ENCODE results near the gene PWWP2A. TPM values are rescaled to one million over a fixed set of nuclear protein-coding genes. Genes with fewer than 3 reads are reported as not detected.

The PWWP2A gene
- total and polyA plus RNA-seq, 2 of the 8 experiments (the other 6 are each of a cell fraction or from before 2014, with no cell fraction given): 18.5 to 63.0 TPM

DNA sequence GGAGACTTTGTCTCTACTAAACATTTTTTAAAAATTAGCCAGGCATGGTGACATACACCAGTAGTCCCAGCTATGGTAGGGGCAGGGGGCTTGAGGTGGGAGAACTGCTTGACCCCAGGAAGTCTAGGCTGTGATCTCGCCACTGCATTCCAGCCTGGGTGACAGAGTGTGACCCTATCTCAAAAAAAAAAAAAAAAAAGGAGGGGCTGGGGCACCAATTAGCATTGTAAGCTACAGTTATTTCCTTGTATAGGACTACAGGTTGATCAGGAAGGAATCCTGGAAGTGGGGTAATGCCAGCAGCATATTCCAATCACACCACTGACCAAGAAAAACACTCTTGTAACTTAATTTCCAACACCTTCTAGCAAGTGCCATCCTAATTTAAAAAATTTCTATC is 32.1 kb downstream of the PWWP2A start (continued):
- TF ChIP-seq, protein P1, sequence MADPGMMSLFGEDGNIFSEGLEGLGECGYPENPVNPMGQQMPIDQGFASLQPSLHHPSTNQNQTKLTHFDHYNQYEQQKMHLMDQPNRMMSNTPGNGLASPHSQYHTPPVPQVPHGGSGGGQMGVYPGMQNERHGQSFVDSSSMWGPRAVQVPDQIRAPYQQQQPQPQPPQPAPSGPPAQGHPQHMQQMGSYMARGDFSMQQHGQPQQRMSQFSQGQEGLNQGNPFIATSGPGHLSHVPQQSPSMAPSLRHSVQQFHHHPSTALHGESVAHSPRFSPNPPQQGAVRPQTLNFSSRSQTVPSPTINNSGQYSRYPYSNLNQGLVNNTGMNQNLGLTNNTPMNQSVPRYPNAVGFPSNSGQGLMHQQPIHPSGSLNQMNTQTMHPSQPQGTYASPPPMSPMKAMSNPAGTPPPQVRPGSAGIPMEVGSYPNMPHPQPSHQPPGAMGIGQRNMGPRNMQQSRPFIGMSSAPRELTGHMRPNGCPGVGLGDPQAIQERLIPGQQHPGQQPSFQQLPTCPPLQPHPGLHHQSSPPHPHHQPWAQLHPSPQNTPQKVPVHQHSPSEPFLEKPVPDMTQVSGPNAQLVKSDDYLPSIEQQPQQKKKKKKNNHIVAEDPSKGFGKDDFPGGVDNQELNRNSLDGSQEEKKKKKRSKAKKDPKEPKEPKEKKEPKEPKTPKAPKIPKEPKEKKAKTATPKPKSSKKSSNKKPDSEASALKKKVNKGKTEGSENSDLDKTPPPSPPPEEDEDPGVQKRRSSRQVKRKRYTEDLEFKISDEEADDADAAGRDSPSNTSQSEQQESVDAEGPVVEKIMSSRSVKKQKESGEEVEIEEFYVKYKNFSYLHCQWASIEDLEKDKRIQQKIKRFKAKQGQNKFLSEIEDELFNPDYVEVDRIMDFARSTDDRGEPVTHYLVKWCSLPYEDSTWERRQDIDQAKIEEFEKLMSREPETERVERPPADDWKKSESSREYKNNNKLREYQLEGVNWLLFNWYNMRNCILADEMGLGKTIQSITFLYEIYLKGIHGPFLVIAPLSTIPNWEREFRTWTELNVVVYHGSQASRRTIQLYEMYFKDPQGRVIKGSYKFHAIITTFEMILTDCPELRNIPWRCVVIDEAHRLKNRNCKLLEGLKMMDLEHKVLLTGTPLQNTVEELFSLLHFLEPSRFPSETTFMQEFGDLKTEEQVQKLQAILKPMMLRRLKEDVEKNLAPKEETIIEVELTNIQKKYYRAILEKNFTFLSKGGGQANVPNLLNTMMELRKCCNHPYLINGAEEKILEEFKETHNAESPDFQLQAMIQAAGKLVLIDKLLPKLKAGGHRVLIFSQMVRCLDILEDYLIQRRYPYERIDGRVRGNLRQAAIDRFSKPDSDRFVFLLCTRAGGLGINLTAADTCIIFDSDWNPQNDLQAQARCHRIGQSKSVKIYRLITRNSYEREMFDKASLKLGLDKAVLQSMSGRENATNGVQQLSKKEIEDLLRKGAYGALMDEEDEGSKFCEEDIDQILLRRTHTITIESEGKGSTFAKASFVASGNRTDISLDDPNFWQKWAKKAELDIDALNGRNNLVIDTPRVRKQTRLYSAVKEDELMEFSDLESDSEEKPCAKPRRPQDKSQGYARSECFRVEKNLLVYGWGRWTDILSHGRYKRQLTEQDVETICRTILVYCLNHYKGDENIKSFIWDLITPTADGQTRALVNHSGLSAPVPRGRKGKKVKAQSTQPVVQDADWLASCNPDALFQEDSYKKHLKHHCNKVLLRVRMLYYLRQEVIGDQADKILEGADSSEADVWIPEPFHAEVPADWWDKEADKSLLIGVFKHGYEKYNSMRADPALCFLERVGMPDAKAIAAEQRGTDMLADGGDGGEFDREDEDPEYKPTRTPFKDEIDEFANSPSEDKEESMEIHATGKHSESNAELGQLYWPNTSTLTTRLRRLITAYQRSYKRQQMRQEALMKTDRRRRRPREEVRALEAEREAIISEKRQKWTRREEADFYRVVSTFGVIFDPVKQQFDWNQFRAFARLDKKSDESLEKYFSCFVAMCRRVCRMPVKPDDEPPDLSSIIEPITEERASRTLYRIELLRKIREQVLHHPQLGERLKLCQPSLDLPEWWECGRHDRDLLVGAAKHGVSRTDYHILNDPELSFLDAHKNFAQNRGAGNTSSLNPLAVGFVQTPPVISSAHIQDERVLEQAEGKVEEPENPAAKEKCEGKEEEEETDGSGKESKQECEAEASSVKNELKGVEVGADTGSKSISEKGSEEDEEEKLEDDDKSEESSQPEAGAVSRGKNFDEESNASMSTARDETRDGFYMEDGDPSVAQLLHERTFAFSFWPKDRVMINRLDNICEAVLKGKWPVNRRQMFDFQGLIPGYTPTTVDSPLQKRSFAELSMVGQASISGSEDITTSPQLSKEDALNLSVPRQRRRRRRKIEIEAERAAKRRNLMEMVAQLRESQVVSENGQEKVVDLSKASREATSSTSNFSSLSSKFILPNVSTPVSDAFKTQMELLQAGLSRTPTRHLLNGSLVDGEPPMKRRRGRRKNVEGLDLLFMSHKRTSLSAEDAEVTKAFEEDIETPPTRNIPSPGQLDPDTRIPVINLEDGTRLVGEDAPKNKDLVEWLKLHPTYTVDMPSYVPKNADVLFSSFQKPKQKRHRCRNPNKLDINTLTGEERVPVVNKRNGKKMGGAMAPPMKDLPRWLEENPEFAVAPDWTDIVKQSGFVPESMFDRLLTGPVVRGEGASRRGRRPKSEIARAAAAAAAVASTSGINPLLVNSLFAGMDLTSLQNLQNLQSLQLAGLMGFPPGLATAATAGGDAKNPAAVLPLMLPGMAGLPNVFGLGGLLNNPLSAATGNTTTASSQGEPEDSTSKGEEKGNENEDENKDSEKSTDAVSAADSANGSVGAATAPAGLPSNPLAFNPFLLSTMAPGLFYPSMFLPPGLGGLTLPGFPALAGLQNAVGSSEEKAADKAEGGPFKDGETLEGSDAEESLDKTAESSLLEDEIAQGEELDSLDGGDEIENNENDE (IDR thresholded peaks at IDR 0.05; ENCODE audit: insufficient replicate concordance, low read length): no peak
- no peak for TF ChIP-seq RFX5 (IDR thresholded peaks at IDR 0.05; ENCODE audit: borderline replicate concordance, low read depth, low read length)
- no peak for TF ChIP-seq EGR1 (IDR thresholded peaks at IDR 0.05; ENCODE audit: borderline replicate concordance, low read depth, low read length)
- no peak for TF ChIP-seq CHD2 (IDR thresholded peaks at IDR 0.05; ENCODE audit: low read length)
- TF ChIP-seq SIRT6 (IDR thresholded peaks at IDR 0.05; ENCODE audit: low read length): no peak
- TF ChIP-seq EZH2 (IDR thresholded peaks at IDR 0.05; ENCODE audit: low read depth, low read length, severe bottlenecking): no peak
- no peak for TF ChIP-seq RXRA (IDR thresholded peaks at IDR 0.05; ENCODE audit: insufficient read depth, low read depth, low read length)
- TF ChIP-seq JUND (IDR thresholded peaks at IDR 0.05; ENCODE audit: low read length): no peak
- TF ChIP-seq, protein P2, sequence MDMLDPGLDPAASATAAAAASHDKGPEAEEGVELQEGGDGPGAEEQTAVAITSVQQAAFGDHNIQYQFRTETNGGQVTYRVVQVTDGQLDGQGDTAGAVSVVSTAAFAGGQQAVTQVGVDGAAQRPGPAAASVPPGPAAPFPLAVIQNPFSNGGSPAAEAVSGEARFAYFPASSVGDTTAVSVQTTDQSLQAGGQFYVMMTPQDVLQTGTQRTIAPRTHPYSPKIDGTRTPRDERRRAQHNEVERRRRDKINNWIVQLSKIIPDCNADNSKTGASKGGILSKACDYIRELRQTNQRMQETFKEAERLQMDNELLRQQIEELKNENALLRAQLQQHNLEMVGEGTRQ (IDR thresholded peaks at IDR 0.05; ENCODE audit: low read length): no peak
- no peak for TF ChIP-seq BCL11A (IDR thresholded peaks at IDR 0.05; ENCODE audit: low read depth in 2 of 2, low read length in 2 of 2)
- TF ChIP-seq HDAC6 (IDR thresholded peaks at IDR 0.05; ENCODE audit: low read depth, low read length): no peak
- no peak for TF ChIP-seq SP1 (IDR thresholded peaks at IDR 0.05; ENCODE audit: low read depth, low read length)
